Globus pallidus (tissue), 1 donor: Measurements from ENCODE around the gene SEPTIN11.
A peak's percentile ranks its signal among the peaks of the same experiment; 100 is the strongest.

Experiments used
- DNase-seq: peaks from one replicate; pipeline ENCODE4 v3.0.0-alpha.2; 2015; ENCODE audit warnings: low spot score

Gene SEPTIN11

GRCh38 chr4:76949276-76950051 is at the start of gene SEPTIN11:
TSS of gene SEPTIN11 (plus strand) at chr4:76949752. CDS start at chr4:76949904, 152 bp downstream.
- DNase-seq = peak; percentile 89

GRCh38 chr4:76902233-76902890 is 47.2 kb upstream of the SEPTIN11 start:
- no peak for DNase-seq

GRCh38 chr4:76904646-76905190 is 44.8 kb upstream of the SEPTIN11 start:
- DNase-seq = no peak

- DNase-seq = no peak
These were observed 44.0 kb upstream of the SEPTIN11 start for GRCh38 chr4:76905521-76905920.

- DNase-seq = no peak
These were observed 39.8 kb upstream of the SEPTIN11 start for GRCh38 chr4:76909711-76910110.

GRCh38 chr4:76920715-76921114 is 28.8 kb upstream of the SEPTIN11 start:
- DNase-seq = no peak

GRCh38 chr4:76923619-76924357 is 25.8 kb upstream of the SEPTIN11 start:
- DNase-seq = no peak

GRCh38 chr4:76926841-76927240 is 22.7 kb upstream of the SEPTIN11 start:
- DNase-seq = no peak

GRCh38 chr4:76930685-76931084 is 18.9 kb upstream of the SEPTIN11 start:
- no peak for DNase-seq

- DNase-seq = no peak
These were observed 18.5 kb upstream of the SEPTIN11 start for GRCh38 chr4:76931087-76931486.

GRCh38 chr4:76931576-76932276 is 17.8 kb upstream of the SEPTIN11 start:
- DNase-seq = no peak

- no peak for DNase-seq
These were observed 10.4 kb upstream of the SEPTIN11 start for GRCh38 chr4:76939184-76939583.

- no peak for DNase-seq
These were observed 6.4 kb upstream of the SEPTIN11 start for GRCh38 chr4:76943129-76943620.

GRCh38 chr4:76943790-76944189 is 5.8 kb upstream of the SEPTIN11 start:
- DNase-seq = no peak

- DNase-seq = peak; percentile 17
These were observed 2.2 kb upstream of the SEPTIN11 start for GRCh38 chr4:76947369-76947768.

GRCh38 chr4:76948443-76949275 is 893 bp upstream of the SEPTIN11 start:
- DNase-seq = peak; percentile 66

- DNase-seq = peak; percentile 51
These were observed 752 bp downstream of the SEPTIN11 start for GRCh38 chr4:76950052-76950955.

- DNase-seq = peak; percentile 20
These were observed 1.6 kb downstream of the SEPTIN11 start for GRCh38 chr4:76950956-76951671.

GRCh38 chr4:76951672-76952010 is 2.1 kb downstream of the SEPTIN11 start:
- no peak for DNase-seq
